Measurements from ENCODE around the gene PPRC1. TPM values are rescaled to one million over a fixed set of nuclear protein-coding genes. Genes with fewer than 3 reads are reported as not detected.

Gene PPRC1
- polyA plus RNA-seq, 1 donor: 28.2 TPM

DNA sequence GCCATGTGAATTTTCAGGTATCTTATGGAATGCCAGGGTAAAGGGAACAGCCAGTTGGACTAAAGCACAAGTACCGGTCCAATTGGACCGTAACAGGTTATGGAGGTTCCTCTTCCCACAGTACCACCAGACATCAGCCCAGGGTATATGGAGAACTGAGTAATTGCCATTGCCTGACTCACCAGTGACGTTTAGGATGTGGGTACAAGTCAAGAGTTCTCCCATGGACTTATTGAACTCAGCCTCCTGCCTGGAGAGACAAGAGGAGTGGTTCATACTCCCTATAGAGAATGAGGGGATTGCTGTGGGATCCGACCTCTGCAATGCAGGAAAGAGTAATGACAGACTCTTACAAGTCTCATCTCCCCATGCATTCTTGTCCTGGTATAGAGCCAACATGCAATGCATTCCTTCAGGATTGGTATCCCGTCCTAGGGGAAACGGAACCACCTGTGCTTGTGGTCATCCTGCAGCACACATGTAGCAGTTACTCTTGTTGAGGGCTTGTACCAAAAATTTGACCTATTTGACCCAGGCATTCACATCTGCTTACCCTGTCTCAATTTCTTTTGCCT, 62.5 kb downstream of the PPRC1 start:
- no peak for DNase-seq (ENCODE audit: low read depth)

- no peak for DNase-seq (ENCODE audit: low read depth)
These were observed 64.1 kb downstream of the PPRC1 start for GRCh38 chr10:102196893-102197292.

DNA sequence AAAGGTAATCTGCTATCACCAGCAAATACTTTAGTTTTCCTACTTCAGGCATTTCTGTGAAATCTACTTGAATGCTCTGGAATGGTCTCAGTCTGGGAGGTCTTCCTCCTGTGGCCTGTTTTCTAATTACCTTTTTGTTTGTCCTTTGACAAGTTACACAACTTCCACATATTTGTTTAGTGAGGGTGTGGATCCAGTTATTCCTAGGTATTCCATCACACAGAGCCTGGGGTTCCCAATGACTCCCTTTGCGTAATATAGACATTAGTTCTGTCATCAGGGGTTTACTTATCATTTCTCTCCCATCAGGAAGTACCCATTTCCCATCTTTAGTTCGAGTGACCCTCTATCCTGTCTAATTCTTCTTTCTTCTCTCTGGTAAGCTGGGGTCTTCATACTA, 65.2 kb downstream of the PPRC1 start:
- no peak for DNase-seq (ENCODE audit: low read depth)

Other genes with a start within 250 kb of the PPRC1 start
- gene ARMH3, start 76.9 kb upstream of the PPRC1 start, polyA plus RNA-seq (ENCODE audit: insufficient read length): 13.4 TPM
- gene HPS6, start 67.7 kb upstream of the PPRC1 start, polyA plus RNA-seq (ENCODE audit: insufficient read length): 7.8 TPM
- 83.9 TPM for gene LDB1, start 12.7 kb upstream of the PPRC1 start, polyA plus RNA-seq (ENCODE audit: insufficient read length)
- gene NOLC1, start 19.3 kb downstream of the PPRC1 start, polyA plus RNA-seq (ENCODE audit: insufficient read length): 64.7 TPM
- gene ELOVL3, start 93.3 kb downstream of the PPRC1 start, polyA plus RNA-seq (ENCODE audit: insufficient read length): 0.70 TPM
- 24.1 TPM for gene PITX3, start 108.5 kb downstream of the PPRC1 start, polyA plus RNA-seq (ENCODE audit: insufficient read length)
- 46.4 TPM for gene GBF1, start 112.5 kb downstream of the PPRC1 start, polyA plus RNA-seq (ENCODE audit: insufficient read length)

Data from forelimb muscle (tissue), 1 donor.